Neural progenitor cell (in vitro differentiated cells): ENCODE measurements around the gene TEX101. TPM values are rescaled to one million over a fixed set of nuclear protein-coding genes. Genes with fewer than 3 reads are reported as not detected.
"Not testable (repeated sequence)": the region's sequence is repeated elsewhere in the genome, so short reads cannot be mapped to it uniquely, and the experiment has no call there.

Experiments
- DNase-seq: peaks from one replicate; pipeline ENCODE4 v3.0.0-alpha.2; 2016; ENCODE audit warnings: low spot score
- H2AFZ ChIP-seq: fragments of 200-600 bp; sonication (generic); replicated peaks from 2 replicates; pipeline ENCODE4 v1.6.1; 2016; ENCODE audit warnings: antibody characterized with exemption
- H3F3A ChIP-seq: fragments of 200-600 bp; sonication (generic); 2 replicates; pipeline ENCODE4 v1.6.1; 2016; ENCODE audit warnings: antibody characterized with exemption, low read depth
- H3K27ac ChIP-seq: fragments of 200-600 bp; sonication (generic); 2 replicates; pipeline ENCODE4 v1.5.1; 2016; ENCODE audit warnings: mild to moderate bottlenecking
- H3K27me3 ChIP-seq: fragments of 200-600 bp; sonication (generic); 2 replicates; pipeline ENCODE4 v1.6.1; 2016; ENCODE audit warnings: mild to moderate bottlenecking, moderate library complexity
- H3K36me3 ChIP-seq: fragments of 200-600 bp; sonication (generic); 2 replicates; pipeline ENCODE4 v1.5.1; 2016
- H3K4me1 ChIP-seq: fragments of 200-600 bp; sonication (generic); 2 replicates; pipeline ENCODE4 v1.6.1; 2016; ENCODE audit warnings: mixed run types
- H3K4me2 ChIP-seq: fragments of 200-600 bp; sonication (generic); 2 replicates; pipeline ENCODE4 v1.6.1; 2016
- H3K4me3 ChIP-seq: fragments of 200-600 bp; sonication (generic); 2 replicates; pipeline ENCODE4 v1.5.1; 2016
- H3K79me2 ChIP-seq: fragments of 200-600 bp; sonication (generic); 2 replicates; pipeline ENCODE4 v1.6.1; 2016; ENCODE audit warnings: low read depth
- H3K9ac ChIP-seq: fragments of 200-600 bp; sonication (generic); 2 replicates; pipeline ENCODE4 v1.6.1; 2016
- H3K9me3 ChIP-seq: fragments of 200-600 bp; sonication (generic); 2 replicates; pipeline ENCODE4 v1.5.1; 2016; ENCODE audit warnings: low read depth
- H4K20me1 ChIP-seq: fragments of 200-600 bp; sonication (generic); 2 replicates; pipeline ENCODE4 v1.6.1; 2016; ENCODE audit warnings: low read depth
- H3K27ac Mint-ChIP-seq: 3 replicates; pipeline ENCODE4 v1.8.0; 2021; ENCODE audit warnings: mixed read lengths
- H3K27me3 Mint-ChIP-seq: 2 replicates; pipeline ENCODE4 v1.8.0; 2022; ENCODE audit warnings: low read depth, mild to moderate bottlenecking, inconsistent platforms, moderate library complexity, mixed read lengths; ENCODE audit not compliant: insufficient read depth
- H3K36me3 Mint-ChIP-seq: 3 replicates; pipeline ENCODE4 v1.8.0; 2021; ENCODE audit warnings: mixed read lengths
- H3K4me1 Mint-ChIP-seq: 3 replicates; pipeline ENCODE4 v1.8.0; 2021; ENCODE audit warnings: mixed read lengths
- H3K4me3 Mint-ChIP-seq: 3 replicates; pipeline ENCODE4 v1.8.0; 2021; ENCODE audit warnings: mild to moderate bottlenecking, moderate library complexity, mixed read lengths
- H3K9me3 Mint-ChIP-seq: 3 replicates; pipeline ENCODE4 v1.8.0; 2020; ENCODE audit warnings: mixed read lengths
- EZH2 ChIP-seq: fragments of 200-600 bp; sonication (generic); IDR thresholded peaks from 2 replicates; pipeline ENCODE4 v1.6.1; 2017; ENCODE audit warnings: antibody characterized with exemption, mild to moderate bottlenecking, moderate library complexity
- EZH2phosphoT487 ChIP-seq: fragments of 200-600 bp; sonication (generic); IDR thresholded peaks from 2 replicates; pipeline ENCODE4 v1.6.1; 2017; ENCODE audit warnings: antibody characterized with exemption
- total RNA-seq: library from RNA; depleted of rRNA; stranded (reverse); fragments of >200 nt; gene quantifications from 2 replicates; pipeline ENCODE4 v1.2.3, GENCODE V29; 2015; ENCODE audit warnings: low replicate concordance
- TF ChIP-seq, protein P1 (sequence below): fragments of 200-600 bp; sonication (generic); IDR thresholded peaks from 2 replicates; pipeline ENCODE4 v1.5.1; 2017; ENCODE audit warnings: antibody characterized with exemption, mild to moderate bottlenecking

The TEX101 gene
- total RNA-seq, 1 donor from 2014 or later: not detected

DNA sequence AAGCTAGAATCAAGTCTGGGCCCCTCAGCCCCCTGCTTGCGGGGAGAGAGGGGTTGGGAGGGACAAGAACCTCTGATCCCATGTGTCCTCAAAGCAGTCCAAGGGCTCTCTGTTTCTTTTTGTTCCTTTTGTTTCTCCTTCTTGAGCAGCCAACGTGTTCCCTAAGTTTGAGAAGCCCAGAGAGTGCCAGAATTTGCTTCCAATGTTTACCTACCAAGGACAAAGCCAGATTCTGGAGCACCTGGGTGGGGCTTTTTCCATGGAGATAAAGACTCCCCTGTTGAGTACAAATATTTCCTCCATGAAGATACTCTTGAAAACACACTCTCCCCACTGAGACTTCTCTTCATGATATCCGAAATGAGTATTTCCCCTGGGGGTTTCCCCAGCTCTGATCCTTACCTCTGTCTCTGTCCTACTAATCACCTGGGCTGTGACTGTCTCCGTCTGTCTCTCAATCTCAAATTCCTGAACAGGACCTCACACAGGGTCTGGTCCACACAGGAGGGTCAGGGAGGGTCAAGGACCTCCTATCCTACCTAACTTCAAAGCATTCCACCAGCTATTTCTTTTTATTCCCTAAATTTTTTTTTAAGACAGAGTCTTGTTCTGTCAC lies 33.8 kb upstream of the TEX101 start:
- H3K9me3 Mint-ChIP-seq: peaks cover 3% of the 10 kb centered on the region
- no peaks in the 10 kb centered on the region for H3K36me3 Mint-ChIP-seq
- Histone ChIP-seq H3K36me3 (no peaks in the 10 kb centered on the region), H3K4me1 (no peaks in the 10 kb centered on the region), H3K4me3 (no peak overlapping the region), H3K9me3 (no peaks in the 10 kb centered on the region), H3K79me2 (no peaks in the 10 kb centered on the region), H3K9ac (no peak overlapping the region), H3K27ac (no peak overlapping the region), H2AFZ (no peak overlapping the region), H4K20me1 (no peaks in the 10 kb centered on the region), H3K4me2 (no peak overlapping the region), H3F3A (no peaks in the 10 kb centered on the region), H3K27me3 (no peaks in the 10 kb centered on the region)
- no peak for DNase-seq
- TF ChIP-seq EZH2 (no peak), EZH2phosphoT487 (no peak)
- TF ChIP-seq, protein P1, sequence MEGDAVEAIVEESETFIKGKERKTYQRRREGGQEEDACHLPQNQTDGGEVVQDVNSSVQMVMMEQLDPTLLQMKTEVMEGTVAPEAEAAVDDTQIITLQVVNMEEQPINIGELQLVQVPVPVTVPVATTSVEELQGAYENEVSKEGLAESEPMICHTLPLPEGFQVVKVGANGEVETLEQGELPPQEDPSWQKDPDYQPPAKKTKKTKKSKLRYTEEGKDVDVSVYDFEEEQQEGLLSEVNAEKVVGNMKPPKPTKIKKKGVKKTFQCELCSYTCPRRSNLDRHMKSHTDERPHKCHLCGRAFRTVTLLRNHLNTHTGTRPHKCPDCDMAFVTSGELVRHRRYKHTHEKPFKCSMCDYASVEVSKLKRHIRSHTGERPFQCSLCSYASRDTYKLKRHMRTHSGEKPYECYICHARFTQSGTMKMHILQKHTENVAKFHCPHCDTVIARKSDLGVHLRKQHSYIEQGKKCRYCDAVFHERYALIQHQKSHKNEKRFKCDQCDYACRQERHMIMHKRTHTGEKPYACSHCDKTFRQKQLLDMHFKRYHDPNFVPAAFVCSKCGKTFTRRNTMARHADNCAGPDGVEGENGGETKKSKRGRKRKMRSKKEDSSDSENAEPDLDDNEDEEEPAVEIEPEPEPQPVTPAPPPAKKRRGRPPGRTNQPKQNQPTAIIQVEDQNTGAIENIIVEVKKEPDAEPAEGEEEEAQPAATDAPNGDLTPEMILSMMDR: no peak
- no peaks in the 10 kb centered on the region for H3K4me1 Mint-ChIP-seq
- no peaks in the 10 kb centered on the region for H3K27me3 Mint-ChIP-seq
- H3K27ac Mint-ChIP-seq: no peak overlapping the region
- H3K4me3 Mint-ChIP-seq: no peak overlapping the region

DNA sequence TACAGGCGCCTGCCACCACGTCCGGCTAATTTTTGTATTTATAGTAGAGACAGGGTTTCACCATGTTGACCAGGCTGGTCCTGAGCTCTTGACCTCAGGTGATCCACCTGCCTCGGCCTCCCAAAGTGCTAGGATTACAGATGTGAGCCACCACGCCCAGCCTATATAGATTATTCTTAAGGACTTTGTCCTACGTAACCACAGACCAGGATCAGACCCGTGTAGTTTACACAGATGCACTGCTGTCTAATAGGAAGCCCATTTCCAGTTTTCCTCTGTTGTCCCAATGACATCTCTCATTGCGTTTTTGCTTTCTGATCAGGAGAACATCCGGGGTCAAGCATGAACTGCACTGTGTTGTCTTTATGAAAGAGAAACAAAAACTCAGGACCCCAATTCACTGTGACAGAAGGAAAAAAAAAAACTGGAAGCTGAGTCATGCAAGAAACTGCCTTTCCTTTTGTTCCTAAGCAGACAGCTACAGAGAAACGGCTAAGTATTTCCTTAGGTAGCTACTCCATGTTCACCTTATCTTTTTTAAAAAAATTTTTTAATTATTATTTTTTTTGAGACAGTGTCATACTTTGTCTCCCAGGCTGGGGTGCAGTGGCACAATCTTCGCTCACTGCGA lies 32.0 kb upstream of the TEX101 start:
- H3K9ac ChIP-seq, H3K4me3 ChIP-seq, H3K9me3 Mint-ChIP-seq, DNase-seq, H2AFZ ChIP-seq, H3K4me2 ChIP-seq, H3K36me3 ChIP-seq, H3K36me3 Mint-ChIP-seq, H3K9me3 ChIP-seq, H3K79me2 ChIP-seq, H3K4me1 Mint-ChIP-seq, H3K4me1 ChIP-seq, H3K4me3 Mint-ChIP-seq, H4K20me1 ChIP-seq, H3K27ac ChIP-seq, H3K27ac Mint-ChIP-seq, H3K27me3 ChIP-seq, H3K27me3 Mint-ChIP-seq, H3F3A ChIP-seq: not testable (repeated sequence)

DNA sequence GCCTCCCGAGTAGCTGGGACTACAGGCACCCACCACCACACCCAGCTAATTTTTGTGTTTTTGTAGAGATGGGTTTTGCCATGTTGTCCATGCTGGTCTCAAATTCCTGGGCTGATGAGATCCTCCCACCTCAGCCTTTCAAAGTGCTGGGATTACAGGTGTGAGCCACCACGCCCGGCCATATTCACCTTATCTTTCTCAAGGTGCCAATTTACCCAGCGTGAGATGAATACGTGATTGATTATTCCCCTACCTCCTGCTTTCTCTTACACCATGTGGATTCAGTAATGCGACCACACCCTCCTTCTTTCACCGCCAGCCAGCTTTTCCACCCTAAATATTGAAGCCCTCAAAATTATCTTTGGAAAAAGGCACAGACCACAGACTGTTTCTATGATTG lies 31.4 kb upstream of the TEX101 start:
- not testable (repeated sequence) for H3K9me3 Mint-ChIP-seq, H3K36me3 ChIP-seq, H3K27me3 Mint-ChIP-seq, H3K9me3 ChIP-seq, DNase-seq, H3K4me2 ChIP-seq, H3K4me3 Mint-ChIP-seq, H3K4me3 ChIP-seq, H3K4me1 Mint-ChIP-seq, H3K79me2 ChIP-seq, H2AFZ ChIP-seq, H3F3A ChIP-seq, H3K27ac ChIP-seq, H3K9ac ChIP-seq, H3K36me3 Mint-ChIP-seq, H3K27ac Mint-ChIP-seq, H4K20me1 ChIP-seq, H3K4me1 ChIP-seq, H3K27me3 ChIP-seq

DNA sequence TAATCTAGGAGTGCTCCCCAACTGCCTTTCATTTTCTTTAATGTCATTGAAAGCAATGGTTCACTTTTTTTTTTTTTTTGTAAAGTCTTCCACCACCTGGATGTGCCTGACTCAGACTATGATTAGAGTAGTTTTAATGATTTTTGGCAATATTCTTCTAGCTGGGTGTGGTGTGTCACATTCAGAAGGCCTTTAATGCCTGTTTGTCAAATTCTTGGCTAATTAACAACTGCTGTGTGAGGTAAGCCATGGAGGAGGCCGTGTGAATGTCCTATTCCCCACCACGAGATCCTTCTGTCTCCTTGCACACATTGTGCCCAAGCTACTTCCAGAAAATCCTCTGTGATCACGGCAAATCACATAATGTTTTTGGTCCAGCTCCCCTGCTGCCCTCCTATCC lies 30.9 kb upstream of the TEX101 start:
- H3K27ac ChIP-seq, H3K4me3 ChIP-seq, H3K9ac ChIP-seq, H3F3A ChIP-seq, H3K27me3 Mint-ChIP-seq, H4K20me1 ChIP-seq, H3K9me3 Mint-ChIP-seq, H3K36me3 Mint-ChIP-seq, H3K4me1 Mint-ChIP-seq, H3K27me3 ChIP-seq, DNase-seq, H2AFZ ChIP-seq, H3K4me1 ChIP-seq, H3K4me2 ChIP-seq, H3K27ac Mint-ChIP-seq, H3K4me3 Mint-ChIP-seq, H3K9me3 ChIP-seq, H3K79me2 ChIP-seq, H3K36me3 ChIP-seq: not testable (repeated sequence)

DNA sequence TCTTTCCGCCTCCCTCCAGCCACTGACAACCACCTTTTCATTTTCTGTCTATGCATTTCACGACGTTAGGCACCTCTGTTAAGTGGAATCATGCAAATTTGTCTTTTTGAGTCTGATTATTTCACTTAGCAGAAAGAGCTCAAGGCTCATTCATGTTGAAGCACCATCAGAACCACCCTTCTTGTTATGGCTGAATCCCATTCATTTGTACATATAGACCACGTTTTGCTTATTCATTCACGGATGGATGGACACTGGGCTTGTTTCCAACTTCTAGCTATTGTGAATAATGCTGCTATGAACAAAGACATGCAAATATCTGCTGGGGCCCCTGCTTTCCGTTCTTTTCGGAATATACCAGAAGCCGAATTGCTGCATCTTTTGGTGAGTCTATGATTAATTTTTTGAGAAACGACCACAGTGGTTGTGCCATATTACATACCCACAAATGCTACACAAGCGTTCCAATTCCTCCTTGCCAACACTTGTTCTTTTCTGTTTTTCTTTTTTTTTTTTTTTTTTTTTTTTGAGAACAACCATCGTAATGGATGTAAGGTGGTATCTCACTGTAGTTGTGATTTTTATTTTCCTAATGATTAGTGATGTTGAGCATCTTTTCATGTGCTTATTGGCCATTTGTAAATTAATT lies 23.7 kb upstream of the TEX101 start:
- H3K4me3 Mint-ChIP-seq, H3K27me3 ChIP-seq, H3K9ac ChIP-seq, H3K36me3 ChIP-seq, H3K4me1 ChIP-seq, H3K4me2 ChIP-seq, H3K27me3 Mint-ChIP-seq, H3K4me3 ChIP-seq, H3K79me2 ChIP-seq, H3K36me3 Mint-ChIP-seq, H2AFZ ChIP-seq, H4K20me1 ChIP-seq, H3K27ac Mint-ChIP-seq, H3F3A ChIP-seq, H3K9me3 Mint-ChIP-seq, H3K4me1 Mint-ChIP-seq, H3K9me3 ChIP-seq, H3K27ac ChIP-seq, DNase-seq: not testable (repeated sequence)

DNA sequence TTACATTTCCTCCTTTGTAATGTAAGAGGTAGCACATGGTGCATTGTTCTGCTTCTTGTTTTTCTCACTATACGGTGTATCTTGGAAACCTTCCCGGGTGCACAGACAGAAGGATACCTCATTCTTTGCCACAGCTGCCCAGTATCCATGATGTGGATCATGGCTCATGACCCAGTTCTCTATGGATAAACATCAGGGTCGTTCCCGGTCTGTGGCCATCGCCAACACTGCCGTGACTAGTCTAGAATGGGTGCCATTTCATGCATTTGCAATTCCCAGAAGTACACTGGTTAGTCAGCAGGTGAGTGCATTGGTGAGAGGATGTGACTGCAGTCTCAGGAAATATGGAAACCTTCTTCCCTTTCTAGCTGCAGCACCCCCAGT lies 23.1 kb upstream of the TEX101 start:
- not testable (repeated sequence) for H3K27ac ChIP-seq, H3K36me3 ChIP-seq, H3K9ac ChIP-seq, H3K9me3 Mint-ChIP-seq, H3K4me1 Mint-ChIP-seq, H3K4me1 ChIP-seq, H3K27me3 ChIP-seq, H4K20me1 ChIP-seq, DNase-seq, H3K4me2 ChIP-seq, H3K36me3 Mint-ChIP-seq, H3K27me3 Mint-ChIP-seq, H3K4me3 ChIP-seq, H3K9me3 ChIP-seq, H3K4me3 Mint-ChIP-seq, H3F3A ChIP-seq, H3K27ac Mint-ChIP-seq, H2AFZ ChIP-seq, H3K79me2 ChIP-seq

DNA sequence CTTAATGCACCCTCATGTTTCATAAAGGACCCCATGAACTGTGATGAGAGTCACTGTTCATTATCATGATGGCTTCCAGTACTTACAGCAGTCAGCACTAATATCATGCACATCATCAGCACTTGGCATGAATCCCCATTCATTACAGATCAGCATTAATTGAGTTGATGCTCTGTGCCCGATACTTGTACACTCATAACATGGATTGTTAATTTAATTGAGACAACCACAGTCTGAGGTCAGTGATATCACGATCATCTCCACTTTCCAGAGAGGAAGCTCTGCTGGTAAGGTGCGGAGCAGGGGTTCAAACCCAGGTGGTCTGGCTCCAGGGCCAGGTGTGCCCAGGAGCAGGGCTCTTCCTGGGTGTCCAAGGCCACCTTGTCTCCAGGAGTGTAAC lies 21.2 kb upstream of the TEX101 start:
- not testable (repeated sequence) for H3K27me3 Mint-ChIP-seq

More for the DNA sequence above, 21.2 kb upstream of the TEX101 start:
- not testable (repeated sequence) for H3K4me3 Mint-ChIP-seq, H3K36me3 Mint-ChIP-seq, H3K27ac Mint-ChIP-seq, H3K4me1 ChIP-seq, H3K27ac ChIP-seq, H3K9me3 Mint-ChIP-seq, H3K4me1 Mint-ChIP-seq, H3K27me3 ChIP-seq, H3K9me3 ChIP-seq, DNase-seq, H3K36me3 ChIP-seq, H3K79me2 ChIP-seq, H4K20me1 ChIP-seq, H3F3A ChIP-seq, H2AFZ ChIP-seq, H3K9ac ChIP-seq, H3K4me3 ChIP-seq, H3K4me2 ChIP-seq
